IMR-90 (cell line): ENCODE data around the gene VPS35. TPM values are rescaled to one million over a fixed set of nuclear protein-coding genes. Genes with fewer than 3 reads are reported as not detected.

Experiments
- ATAC-seq: fragments of 200-7000 bp; cut with Tn5 transposase; 2 replicates; pipeline ENCODE4 v1.9.1; 2020; ENCODE audit warnings: low read depth, mild to moderate bottlenecking, moderate library complexity
- BruUV-seq: library from RNA; stranded (reverse); fragments of 400-500 nt; replicated peaks from 2 replicates; lab custom pipeline; 2021; lab: Mats Ljungman, UMichigan
- CTCF ChIA-PET: fragments of 300-600 bp; formaldehyde crosslinking; extraction: SDS; loops from one replicate; lab custom pipeline; 2021; ENCODE audit warnings: antibody characterized with exemption; lab: Yijun Ruan, JAX
- POLR2A ChIA-PET: fragments of 300-600 bp; sonication (Branson Sonifier 250); formaldehyde crosslinking; loops from one replicate; lab custom pipeline; 2022; ENCODE audit warnings: antibody characterized with exemption; ENCODE audit not compliant: unreplicated experiment; lab: Charles Lee
- DNase-seq: peaks from one replicate; pipeline ENCODE4 v3.0.0; 2013
- H2AFZ ChIP-seq: replicated peaks from 2 replicates; pipeline ENCODE3; 2013; ENCODE audit warnings: low read length, mild to moderate bottlenecking; ENCODE audit not compliant: poor library complexity
- H2AK5ac ChIP-seq: 2 replicates; pipeline ENCODE4 v1.6.1; 2013; ENCODE audit warnings: low read depth, low read length, inconsistent platforms
- H2AK9ac ChIP-seq: replicated peaks from 2 replicates; pipeline ENCODE3; 2013; ENCODE audit warnings: mild to moderate bottlenecking, low read depth, low read length, moderate library complexity; ENCODE audit not compliant: poor library complexity
- H2BK120ac ChIP-seq: 2 replicates; pipeline ENCODE4 v1.6.1; 2013; ENCODE audit warnings: low read depth, low read length, inconsistent platforms
- H2BK15ac ChIP-seq: 3 replicates; pipeline ENCODE4 v1.6.1; 2013; ENCODE audit warnings: low read depth, low read length, inconsistent platforms
- H2BK20ac ChIP-seq: 2 replicates; pipeline ENCODE4 v1.6.1; 2013; ENCODE audit warnings: low read depth, mild to moderate bottlenecking, inconsistent platforms, low read length, moderate library complexity
- H2BK5ac ChIP-seq: 2 replicates; pipeline ENCODE4 v1.6.1; 2013; ENCODE audit warnings: mild to moderate bottlenecking, low read depth, low read length, inconsistent platforms; ENCODE audit not compliant: poor library complexity, severe bottlenecking
- H3K14ac ChIP-seq: replicated peaks from 2 replicates; pipeline ENCODE4 v1.6.1; 2013; ENCODE audit warnings: low read depth, low read length, inconsistent platforms
- H3K18ac ChIP-seq: 2 replicates; pipeline ENCODE4 v1.6.1; 2013; ENCODE audit warnings: low read depth, low read length, control low read depth
- H3K23ac ChIP-seq: 2 replicates; pipeline ENCODE4 v1.6.1; 2013; ENCODE audit warnings: low read depth, low read length, inconsistent platforms
- H3K27ac ChIP-seq: 2 replicates; pipeline ENCODE4 v1.5.1; 2013; ENCODE audit warnings: mild to moderate bottlenecking, control low read depth, low read length; ENCODE audit not compliant: insufficient read depth
- H3K27me3 ChIP-seq: 2 replicates; pipeline ENCODE4 v1.6.1; 2013; ENCODE audit warnings: low read length; ENCODE audit not compliant: control insufficient read depth, insufficient read depth
- H3K36me3 ChIP-seq: 2 replicates; pipeline ENCODE4 v1.6.1; 2013; ENCODE audit warnings: low read length, mixed read lengths; ENCODE audit not compliant: control insufficient read depth, insufficient read depth
- H3K4ac ChIP-seq: 2 replicates; pipeline ENCODE4 v1.6.1; 2013; ENCODE audit warnings: low read depth, low read length, inconsistent platforms
- H3K4me1 ChIP-seq: 2 replicates; pipeline ENCODE4 v1.6.1; 2013; ENCODE audit warnings: low read length, mixed read lengths; ENCODE audit not compliant: control insufficient read depth, insufficient read depth
- H3K4me2 ChIP-seq: 2 replicates; pipeline ENCODE4 v1.6.1; 2013; ENCODE audit warnings: low read depth, mild to moderate bottlenecking, control low read depth, low read length, moderate library complexity
- H3K4me3 ChIP-seq: 2 replicates; pipeline ENCODE4 v1.5.1; 2013; ENCODE audit warnings: low read depth, mild to moderate bottlenecking, control low read depth, low read length, moderate library complexity; ENCODE audit not compliant: insufficient read depth
- H3K56ac ChIP-seq: 2 replicates; pipeline ENCODE4 v1.6.1; 2013; ENCODE audit warnings: low read length, inconsistent platforms; ENCODE audit not compliant: insufficient read depth; ENCODE audit errors: extremely low read depth
- H3K79me1 ChIP-seq, 2 experiments: 2 replicates each; pipeline ENCODE4 v1.6.1; 2013; ENCODE audit warnings: low read length in 2 of 2, inconsistent platforms in 1 of 2, low read depth in 1 of 2
- H3K9ac ChIP-seq: 2 replicates; pipeline ENCODE4 v1.6.1; 2013; ENCODE audit warnings: low read depth, low read length, control low read depth
- H3K9me1 ChIP-seq: 2 replicates; pipeline ENCODE4 v1.6.1; 2013; ENCODE audit warnings: low read length, inconsistent platforms; ENCODE audit not compliant: insufficient read depth
- H3K9me3 ChIP-seq: 2 replicates; pipeline ENCODE4 v1.6.1; 2013; ENCODE audit warnings: low read length; ENCODE audit not compliant: control insufficient read depth, insufficient read depth
- H4K20me1 ChIP-seq: 2 replicates; pipeline ENCODE4 v1.6.1; 2013; ENCODE audit warnings: low read length, inconsistent platforms; ENCODE audit not compliant: insufficient read depth
- H4K5ac ChIP-seq: 2 replicates; pipeline ENCODE4 v1.6.1; 2013; ENCODE audit warnings: mild to moderate bottlenecking, low read depth, low read length, control low read depth
- H4K8ac ChIP-seq, 2 experiments: 2 replicates each; pipeline ENCODE4 v1.6.1; 2013; ENCODE audit warnings: low read depth in 2 of 2, low read length in 2 of 2, control low read depth in 1 of 2, inconsistent platforms in 1 of 2
- H4K91ac ChIP-seq: 2 replicates; pipeline ENCODE4 v1.6.1; 2013; ENCODE audit warnings: low read depth, low read length, inconsistent platforms; ENCODE audit not compliant: insufficient read depth
- MAZ ChIP-seq: IDR thresholded peaks from 2 replicates; pipeline ENCODE4 v1.6.1; 2012; ENCODE audit warnings: low read depth, mild to moderate bottlenecking, low read length, improper control_type of control experiment, moderate library complexity, borderline replicate concordance
- MXI1 ChIP-seq: IDR thresholded peaks from 2 replicates; pipeline ENCODE4 v1.6.1; 2012; ENCODE audit warnings: low read depth, mild to moderate bottlenecking, low read length, moderate library complexity, borderline replicate concordance
- WGBS, 2 experiments: methylation state at CpG; one replicate each; pipeline versions ENCODE4 v1.1.5 to v1.1.7; 2013; ENCODE audit warnings: missing lambda C conversion rate in 2 of 2; ENCODE audit not compliant: insufficient read length in 1 of 2; ENCODE audit errors: extremely low coverage in 2 of 2; 5-methylcytosine and 5-hydroxymethylcytosine counted together
- dilution Hi-C: fragments of 300-500 bp; cut with HindIII; formaldehyde crosslinking; loops from one replicate; pipeline ENCODE4 v1.14.3; 2018; ENCODE audit warnings: low sequenced_read_pairs; ENCODE audit not compliant: unreplicated experiment
- in situ Hi-C: fragments of 300-500 bp; cut with MboI; formaldehyde crosslinking; loops from 3 replicates; pipeline ENCODE4 v1.14.3; 2019; ENCODE audit warnings: low sequenced_read_pairs, inconsistent platforms, mixed read lengths
- intact Hi-C: fragments of 100-400 bp; cut with micrococcal nuclease; formaldehyde crosslinking; loops from 2 replicates; pipeline ENCODE4 v1.10.0; 2022
- polyA plus RNA-seq, 3 experiments: library from polyadenylated mRNA; depleted of rRNA; stranded (reverse); fragments of >200 nt; gene quantifications; 2 replicates each; pipeline ENCODE4 v1.2.3, GENCODE V29; 2012; ENCODE audit warnings: low replicate concordance in 1 of 3
- total RNA-seq: library from RNA; depleted of rRNA; stranded (reverse); fragments of >200 nt; gene quantifications from 2 replicates; pipeline ENCODE4 v1.2.3, GENCODE V29; 2012

The VPS35 gene
- total and polyA plus RNA-seq, 2 of the 4 experiments (the other 2 are of a cell fraction) = 42.3 to 89.4 TPM

DNA sequence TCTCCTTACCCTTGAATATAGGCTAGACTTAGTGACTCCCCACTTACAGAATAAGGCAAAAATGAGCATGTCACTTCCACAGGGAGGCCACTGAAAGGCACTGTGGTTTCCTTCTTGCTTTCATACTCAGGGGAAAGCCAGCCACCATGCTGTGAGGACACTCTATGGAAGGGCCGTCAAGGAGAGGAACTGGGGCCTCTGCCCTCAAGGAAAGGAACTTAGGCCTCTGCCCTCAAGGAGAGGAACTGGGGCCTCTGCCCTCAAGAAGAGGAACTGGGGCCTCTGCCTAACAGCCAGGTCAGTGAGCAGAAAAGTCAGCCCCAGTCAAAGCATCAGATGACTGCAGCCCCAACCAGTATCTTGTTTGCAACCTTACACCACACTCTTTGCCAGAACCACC lies 30.1 kb downstream of the VPS35 start:
- H3K14ac ChIP-seq = no peak overlapping the region
- no peaks in the 10 kb centered on the region for H3K27me3 ChIP-seq
- WGBS, 2 experiments = no CpG with 5 or more reads among the region's 1 CpG
- no peak overlapping the region for H3K4me2 ChIP-seq
- ChIA-PET CTCF (interaction anchor here (0.8 to 1.4 kb wide), 2 partner anchors 9 to 15 kb away, joined by 3 to 4 read pairs; no protein-coding TSS in a partner anchor), POLR2A (no interaction called here)
- dilution Hi-C loops (no loop called here), intact Hi-C loops (no loop called here), in situ Hi-C loops (no loop called here)
- no peak overlapping the region for H4K5ac ChIP-seq
- H3K18ac ChIP-seq = no peak overlapping the region
- no peak overlapping the region for H4K8ac ChIP-seq
- TF ChIP-seq MAZ = no peak
- no peak for TF ChIP-seq MXI1
- no peak overlapping the region for H4K91ac ChIP-seq
- H4K20me1 ChIP-seq = no peaks in the 10 kb centered on the region
- H3K23ac ChIP-seq = no peak overlapping the region
- H3K4me3 ChIP-seq = no peak overlapping the region
- no TSS peak for BruUV-seq
- no peak overlapping the region for H2AFZ ChIP-seq
- H2AK5ac ChIP-seq = no peak overlapping the region
- H3K4me1 ChIP-seq = no peaks in the 10 kb centered on the region
- no peak overlapping the region for H2BK120ac ChIP-seq
- peaks cover 6% of the 10 kb centered on the region; the same call in 1 of the 2 replicates for H3K9me1 ChIP-seq
- H2BK15ac ChIP-seq = no peak overlapping the region
- H3K4ac ChIP-seq = no peak overlapping the region
- no peak overlapping the region for H2BK20ac ChIP-seq
- peaks cover 26% of the 10 kb centered on the region for H3K36me3 ChIP-seq
- no peak for DNase-seq
- no peak overlapping the region for H3K27ac ChIP-seq
- no peak overlapping the region for H3K56ac ChIP-seq
- H2AK9ac ChIP-seq = no peak overlapping the region
- H3K9me3 ChIP-seq = no peaks in the 10 kb centered on the region
- H3K9ac ChIP-seq = no peak overlapping the region
- no peak overlapping the region for H2BK5ac ChIP-seq
- ATAC-seq = peak; percentile 32; the same call in 1 of the 2 replicates
- H3K79me1 ChIP-seq = no peaks in the 10 kb centered on the region
